OCI-LY1 (cell line): Measurements from ENCODE around the gene SLC7A8.

Experiments
- EZH2 ChIP-seq: fragments of 200-600 bp; sonication (generic), shearing (Covaris generic); IDR thresholded peaks from 2 replicates; pipeline ENCODE4 v1.8.0; 2017; ENCODE audit warnings: borderline replicate concordance, mixed run types, mild to moderate bottlenecking, antibody characterized with exemption, low read length, moderate library complexity, mixed read lengths
- TF ChIP-seq, protein P1 (sequence below): fragments of 200-600 bp; sonication (generic), shearing (Covaris generic); IDR thresholded peaks from 2 replicates; pipeline ENCODE4 v1.5.1; 2017; ENCODE audit warnings: mild to moderate bottlenecking, antibody characterized with exemption, low read length, moderate library complexity, mixed read lengths

DNA sequence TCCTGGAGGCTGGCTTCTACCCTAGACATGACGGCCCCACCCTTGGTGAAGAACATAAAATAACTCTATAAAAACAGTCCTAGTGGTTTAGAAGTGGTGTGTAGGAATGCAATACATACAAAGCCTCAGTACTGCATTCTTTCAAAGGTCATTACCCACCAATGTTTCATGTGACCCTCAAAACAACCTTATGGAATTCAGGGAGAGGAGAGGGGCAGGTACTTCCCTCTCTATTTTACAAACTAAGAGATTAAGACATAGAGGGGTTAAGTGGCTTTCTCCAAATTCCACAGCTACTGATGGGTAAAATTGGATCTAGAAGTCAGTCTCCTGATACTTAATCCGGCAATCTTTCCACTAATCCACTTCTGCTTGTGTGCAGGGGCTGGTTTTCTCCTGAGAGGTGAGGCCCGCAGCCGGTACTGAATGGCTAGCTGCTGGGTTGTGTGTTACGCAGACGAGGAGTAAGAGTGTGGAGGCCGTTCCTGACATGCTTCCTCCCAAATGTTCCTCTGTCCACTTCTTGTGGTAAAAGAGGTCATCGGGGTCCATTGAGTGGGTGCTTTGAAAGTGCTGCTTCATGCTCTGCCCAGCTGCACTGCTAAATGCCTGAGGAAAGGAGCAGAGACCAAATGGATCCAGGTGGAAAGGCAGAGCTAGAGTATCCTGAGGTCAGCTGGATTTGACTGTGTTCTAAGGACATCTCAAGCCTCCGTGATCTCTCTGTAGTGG is 16.2 kb downstream of the SLC7A8 start:
- TF ChIP-seq, protein P1, sequence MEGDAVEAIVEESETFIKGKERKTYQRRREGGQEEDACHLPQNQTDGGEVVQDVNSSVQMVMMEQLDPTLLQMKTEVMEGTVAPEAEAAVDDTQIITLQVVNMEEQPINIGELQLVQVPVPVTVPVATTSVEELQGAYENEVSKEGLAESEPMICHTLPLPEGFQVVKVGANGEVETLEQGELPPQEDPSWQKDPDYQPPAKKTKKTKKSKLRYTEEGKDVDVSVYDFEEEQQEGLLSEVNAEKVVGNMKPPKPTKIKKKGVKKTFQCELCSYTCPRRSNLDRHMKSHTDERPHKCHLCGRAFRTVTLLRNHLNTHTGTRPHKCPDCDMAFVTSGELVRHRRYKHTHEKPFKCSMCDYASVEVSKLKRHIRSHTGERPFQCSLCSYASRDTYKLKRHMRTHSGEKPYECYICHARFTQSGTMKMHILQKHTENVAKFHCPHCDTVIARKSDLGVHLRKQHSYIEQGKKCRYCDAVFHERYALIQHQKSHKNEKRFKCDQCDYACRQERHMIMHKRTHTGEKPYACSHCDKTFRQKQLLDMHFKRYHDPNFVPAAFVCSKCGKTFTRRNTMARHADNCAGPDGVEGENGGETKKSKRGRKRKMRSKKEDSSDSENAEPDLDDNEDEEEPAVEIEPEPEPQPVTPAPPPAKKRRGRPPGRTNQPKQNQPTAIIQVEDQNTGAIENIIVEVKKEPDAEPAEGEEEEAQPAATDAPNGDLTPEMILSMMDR = no peak
- TF ChIP-seq EZH2 = no peak
